Smooth muscle cell (in vitro differentiated cells): ENCODE measurements around the gene FBXW11. TPM values are rescaled to one million over a fixed set of nuclear protein-coding genes. Genes with fewer than 3 reads are reported as not detected.

Experiments
- DNase-seq: peaks from one replicate; lab custom pipeline; 2025; ENCODE audit not compliant: unreplicated experiment; lab: John Stamatoyannopoulos, UW
- H2AFZ ChIP-seq: fragments of 200-600 bp; sonication (generic); 2 replicates; pipeline ENCODE4 v1.6.0; 2016; ENCODE audit warnings: antibody characterized with exemption, low read depth, mild to moderate bottlenecking
- H3F3A ChIP-seq: fragments of 200-600 bp; sonication (generic); 2 replicates; pipeline ENCODE4 v1.6.0; 2017; ENCODE audit warnings: antibody characterized with exemption, low read depth
- H3K27ac ChIP-seq: fragments of 200-600 bp; sonication (generic); 2 replicates; pipeline ENCODE4 v1.5.1; 2016; ENCODE audit warnings: low read depth, mild to moderate bottlenecking
- H3K27me3 ChIP-seq: fragments of 200-600 bp; sonication (generic); 2 replicates; pipeline ENCODE4 v1.6.1; 2016; ENCODE audit warnings: low read depth, mild to moderate bottlenecking
- H3K36me3 ChIP-seq: fragments of 200-600 bp; sonication (generic); 2 replicates; pipeline ENCODE4 v1.5.1; 2016; ENCODE audit warnings: low read depth
- H3K4me1 ChIP-seq: fragments of 200-600 bp; sonication (generic); 2 replicates; pipeline ENCODE4 v1.5.1; 2016; ENCODE audit warnings: low read depth
- H3K4me2 ChIP-seq: fragments of 200-600 bp; sonication (generic); 2 replicates; pipeline ENCODE4 v1.6.0; 2016; ENCODE audit warnings: mild to moderate bottlenecking
- H3K4me3 ChIP-seq: fragments of 200-600 bp; sonication (generic); 2 replicates; pipeline ENCODE4 v1.5.1; 2016; ENCODE audit warnings: mild to moderate bottlenecking
- H3K79me2 ChIP-seq: fragments of 200-600 bp; sonication (generic); 2 replicates; pipeline ENCODE4 v1.6.0; 2016; ENCODE audit warnings: low read depth, mild to moderate bottlenecking
- H3K9ac ChIP-seq: fragments of 200-600 bp; sonication (generic); 2 replicates; pipeline ENCODE4 v1.6.0; 2016; ENCODE audit warnings: low read depth
- H3K9me3 ChIP-seq: fragments of 200-600 bp; sonication (generic); replicated peaks from 2 replicates; pipeline ENCODE4 v1.5.1; 2016; ENCODE audit warnings: low read depth
- H4K20me1 ChIP-seq: fragments of 200-600 bp; sonication (generic); 2 replicates; pipeline ENCODE4 v1.6.0; 2016; ENCODE audit warnings: low read depth
- WGBS: methylation state at CpG from one replicate; pipeline ENCODE4 v1.1.7; 2016; ENCODE audit warnings: low lambda C conversion rate; 5-methylcytosine and 5-hydroxymethylcytosine counted together
- polyA plus RNA-seq: library from polyadenylated mRNA; unstranded; fragments of >200 nt; fragmentation: Nextera tagmentation; extraction: Ambion mirVana; gene quantifications from 2 replicates; pipeline ENCODE4 v1.2.1, GENCODE V29; 2016
- total RNA-seq: library from RNA; depleted of rRNA; stranded (reverse); fragments of >200 nt; gene quantifications from 2 replicates; pipeline ENCODE4 v1.2.3, GENCODE V29; 2014
- TF ChIP-seq, protein P1 (sequence below): fragments of 200-600 bp; sonication (generic); IDR thresholded peaks from 2 replicates; pipeline ENCODE4 v1.5.1; 2017; ENCODE audit warnings: borderline replicate concordance, mild to moderate bottlenecking, antibody characterized with exemption; ENCODE audit not compliant: insufficient read depth, poor library complexity, severe bottlenecking

Gene FBXW11
- total and polyA plus RNA-seq, 2 experiments from 2014 or later = 27.4 to 83.7 TPM

- Histone ChIP-seq H3F3A (no peaks in the 10 kb centered on the region), H3K9ac (no peak overlapping the region), H2AFZ (no peak overlapping the region), H4K20me1 (no peaks in the 10 kb centered on the region), H3K27ac (no peak overlapping the region), H3K4me3 (no peak overlapping the region), H3K9me3 (no peaks in the 10 kb centered on the region), H3K4me2 (no peak overlapping the region), H3K4me1 (peaks cover 7% of the 10 kb centered on the region), H3K36me3 (no peaks in the 10 kb centered on the region), H3K79me2 (no peaks in the 10 kb centered on the region), H3K27me3 (no peaks in the 10 kb centered on the region)
- TF ChIP-seq, protein P1, sequence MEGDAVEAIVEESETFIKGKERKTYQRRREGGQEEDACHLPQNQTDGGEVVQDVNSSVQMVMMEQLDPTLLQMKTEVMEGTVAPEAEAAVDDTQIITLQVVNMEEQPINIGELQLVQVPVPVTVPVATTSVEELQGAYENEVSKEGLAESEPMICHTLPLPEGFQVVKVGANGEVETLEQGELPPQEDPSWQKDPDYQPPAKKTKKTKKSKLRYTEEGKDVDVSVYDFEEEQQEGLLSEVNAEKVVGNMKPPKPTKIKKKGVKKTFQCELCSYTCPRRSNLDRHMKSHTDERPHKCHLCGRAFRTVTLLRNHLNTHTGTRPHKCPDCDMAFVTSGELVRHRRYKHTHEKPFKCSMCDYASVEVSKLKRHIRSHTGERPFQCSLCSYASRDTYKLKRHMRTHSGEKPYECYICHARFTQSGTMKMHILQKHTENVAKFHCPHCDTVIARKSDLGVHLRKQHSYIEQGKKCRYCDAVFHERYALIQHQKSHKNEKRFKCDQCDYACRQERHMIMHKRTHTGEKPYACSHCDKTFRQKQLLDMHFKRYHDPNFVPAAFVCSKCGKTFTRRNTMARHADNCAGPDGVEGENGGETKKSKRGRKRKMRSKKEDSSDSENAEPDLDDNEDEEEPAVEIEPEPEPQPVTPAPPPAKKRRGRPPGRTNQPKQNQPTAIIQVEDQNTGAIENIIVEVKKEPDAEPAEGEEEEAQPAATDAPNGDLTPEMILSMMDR = no peak
- 82% methylated on average over 2 of the region's 2 CpGs for WGBS
- no peak for DNase-seq
These were observed 167.3 kb downstream of the FBXW11 start for GRCh38 chr5:171839112-171839511.

DNA sequence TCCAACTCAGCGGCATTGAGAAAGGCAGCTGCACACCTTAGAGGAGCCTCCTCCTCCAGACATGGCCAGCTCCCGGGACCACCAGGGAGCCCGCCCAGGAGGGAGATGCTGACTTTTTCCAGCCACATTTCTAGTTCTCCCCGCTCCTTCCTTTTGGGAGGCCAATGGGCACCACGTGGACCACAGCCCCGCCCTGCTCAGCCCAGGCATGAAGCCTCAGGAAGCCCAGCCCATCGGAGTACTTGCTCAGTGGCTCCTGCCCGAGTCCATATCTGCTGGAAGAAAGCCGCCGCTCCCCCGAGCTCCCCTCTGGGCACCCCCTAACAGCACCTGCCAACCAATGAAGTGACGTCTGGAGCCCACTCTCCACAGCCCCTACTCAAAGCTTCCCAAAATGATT, 168.4 kb downstream of the FBXW11 start:
- Histone ChIP-seq H3K27ac (no peak overlapping the region), H3K4me2 (no peak overlapping the region), H3K27me3 (no peaks in the 10 kb centered on the region), H3K36me3 (no peaks in the 10 kb centered on the region), H3K4me1 (no peaks in the 10 kb centered on the region), H3F3A (no peaks in the 10 kb centered on the region), H2AFZ (no peak overlapping the region), H3K9ac (no peak overlapping the region), H3K9me3 (no peaks in the 10 kb centered on the region), H3K4me3 (no peak overlapping the region), H4K20me1 (no peaks in the 10 kb centered on the region), H3K79me2 (no peaks in the 10 kb centered on the region)
- DNase-seq = no peak
- 84% methylated on average over 12 of the region's 12 CpGs for WGBS
- TF ChIP-seq, protein P1 = no peak

- H4K20me1 ChIP-seq = no peaks in the 10 kb centered on the region
- no peak overlapping the region for H3K9ac ChIP-seq
- H3K79me2 ChIP-seq = no peaks in the 10 kb centered on the region
- no peak overlapping the region for H2AFZ ChIP-seq
- H3K4me2 ChIP-seq = no peak overlapping the region
- no peaks in the 10 kb centered on the region for H3K36me3 ChIP-seq
- no peaks in the 10 kb centered on the region for H3K27me3 ChIP-seq
- H3K4me3 ChIP-seq = no peak overlapping the region
- H3K4me1 ChIP-seq = no peaks in the 10 kb centered on the region
- DNase-seq = no peak
- H3F3A ChIP-seq = no peaks in the 10 kb centered on the region
- no peak overlapping the region for H3K27ac ChIP-seq
- TF ChIP-seq, protein P1 = no peak
- no peaks in the 10 kb centered on the region for H3K9me3 ChIP-seq
These were observed 168.9 kb downstream of the FBXW11 start for GRCh38 chr5:171837522-171837921.

- Histone ChIP-seq H3K27ac (no peak overlapping the region), H3K36me3 (no peaks in the 10 kb centered on the region), H2AFZ (no peak overlapping the region), H3K4me1 (no peaks in the 10 kb centered on the region), H3K9me3 (no peaks in the 10 kb centered on the region), H3K4me3 (no peak overlapping the region), H3K27me3 (no peaks in the 10 kb centered on the region), H3F3A (no peaks in the 10 kb centered on the region), H4K20me1 (no peaks in the 10 kb centered on the region), H3K79me2 (no peaks in the 10 kb centered on the region), H3K4me2 (no peak overlapping the region), H3K9ac (no peak overlapping the region)
- TF ChIP-seq, protein P1 = no peak
- WGBS = 73% methylated on average over 7 of the region's 7 CpGs
- no peak for DNase-seq
These were observed 171.4 kb downstream of the FBXW11 start for GRCh38 chr5:171835066-171835465.
